A673 (cell line): ENCODE results near the gene WNT3. TPM values are rescaled to one million over a fixed set of nuclear protein-coding genes. Genes with fewer than 3 reads are reported as not detected.

ENCODE experiments used
- BruUV-seq: library from RNA; stranded (reverse); fragments of 400-500 nt; replicated peaks from 2 replicates; lab custom pipeline; 2021; lab: Mats Ljungman, UMichigan
- CTCF ChIA-PET: fragments of 300-600 bp; sonication (Branson Sonifier 250); formaldehyde crosslinking; loops from one replicate; lab custom pipeline; 2022; ENCODE audit warnings: antibody characterized with exemption; lab: Charles Lee
- POLR2A ChIA-PET: fragments of 300-600 bp; sonication (Branson Sonifier 250); formaldehyde crosslinking; loops from one replicate; lab custom pipeline; 2022; ENCODE audit warnings: antibody characterized with exemption; ENCODE audit not compliant: low non-redundant PET; lab: Charles Lee
- DNase-seq: peaks from one replicate; pipeline ENCODE4 v3.0.0-alpha.2; 2015; ENCODE audit warnings: low spot score
- H3K27ac ChIP-seq: fragments of 200-600 bp; sonication (generic); 2 replicates; pipeline ENCODE4 v1.5.1; 2016; ENCODE audit warnings: mixed run types, low read depth, mild to moderate bottlenecking, mixed read lengths, antibody characterized with exemption, low read length; ENCODE audit not compliant: poor library complexity, severe bottlenecking
- H3K27me3 ChIP-seq: fragments of 200-600 bp; sonication (generic); replicated peaks from 2 replicates; pipeline ENCODE4 v1.6.1; 2017; ENCODE audit warnings: mixed run types, low read depth, mild to moderate bottlenecking, mixed read lengths, antibody characterized with exemption, low read length; ENCODE audit not compliant: insufficient read depth, poor library complexity
- H3K36me3 ChIP-seq: fragments of 200-600 bp; sonication (generic); 2 replicates; pipeline ENCODE4 v1.6.1; 2016; ENCODE audit warnings: mixed run types, mild to moderate bottlenecking, mixed read lengths, antibody characterized with exemption, low read length; ENCODE audit not compliant: insufficient read depth, poor library complexity, severe bottlenecking
- H3K4me1 ChIP-seq: fragments of 200-600 bp; sonication (generic); 2 replicates; pipeline ENCODE4 v1.6.1; 2017; ENCODE audit warnings: mixed run types, mild to moderate bottlenecking, mixed read lengths, antibody characterized with exemption, low read length; ENCODE audit not compliant: insufficient read depth, poor library complexity, severe bottlenecking
- H3K4me3 ChIP-seq: fragments of 200-600 bp; sonication (generic); 2 replicates; pipeline ENCODE4 v1.5.1; 2016; ENCODE audit warnings: low read depth, mixed run types, mild to moderate bottlenecking, mixed read lengths, low read length; ENCODE audit not compliant: poor library complexity, severe bottlenecking
- H3K9me3 ChIP-seq: fragments of 200-600 bp; sonication (generic); 2 replicates; pipeline ENCODE4 v1.6.1; 2016; ENCODE audit warnings: mixed run types, low read depth, mild to moderate bottlenecking, mixed read lengths, antibody characterized with exemption, low read length; ENCODE audit not compliant: poor library complexity, severe bottlenecking
- EZH2 ChIP-seq: fragments of 200-600 bp; sonication (generic); IDR thresholded peaks from 2 replicates; pipeline ENCODE4 v1.6.1; 2017; ENCODE audit warnings: borderline replicate concordance, low read depth, mild to moderate bottlenecking, mixed read lengths, antibody characterized with exemption, low read length; ENCODE audit not compliant: poor library complexity, severe bottlenecking
- intact Hi-C: fragments of 100-400 bp; cut with micrococcal nuclease; formaldehyde crosslinking; loops from one replicate; pipeline ENCODE4 v1.10.0; 2022; ENCODE audit not compliant: unreplicated experiment
- total RNA-seq: library from RNA; stranded (reverse); gene quantifications from 2 replicates; pipeline ENCODE4 v1.2.3, GENCODE V29; 2021
- TF ChIP-seq, protein P1 (sequence below): fragments of 300-800, 200-600 bp; sonication (generic); conservative IDR thresholded peaks from 2 replicates; pipeline ENCODE4 v1.5.1; 2017; ENCODE audit warnings: low read depth, mild to moderate bottlenecking, antibody characterized with exemption, low read length, moderate library complexity, mixed read lengths

Gene WNT3
- total RNA-seq, 1 experiment from 2014 or later, result 1.3 TPM

DNA sequence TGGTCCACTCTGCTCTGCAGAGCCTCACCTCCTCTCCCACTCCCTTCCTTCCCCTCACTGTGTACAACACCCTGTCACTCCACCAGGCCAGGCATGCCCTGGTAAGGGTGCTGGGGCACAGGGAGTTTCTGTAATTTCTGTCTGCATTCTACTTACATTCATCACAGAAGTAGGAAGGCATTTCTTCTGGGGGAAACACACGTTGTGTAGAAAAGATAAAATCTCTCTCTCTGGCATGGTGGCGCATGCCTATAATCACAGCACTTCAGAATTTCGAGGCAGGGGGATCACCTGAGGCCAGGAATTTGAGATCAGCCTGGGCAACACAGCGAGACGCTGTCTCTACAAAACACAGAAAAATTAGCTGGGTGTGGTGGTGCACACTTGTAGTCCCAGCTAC, 27.0 kb downstream of the WNT3 start:
- CTCF ChIA-PET, result no interaction called here
- no TSS peak for BruUV-seq
- Histone ChIP-seq H3K27me3 (no peaks in the 10 kb centered on the region), H3K27ac (no peak overlapping the region), H3K4me3 (no peak overlapping the region), H3K4me1 (no peaks in the 10 kb centered on the region), H3K36me3 (no peaks in the 10 kb centered on the region), H3K9me3 (no peaks in the 10 kb centered on the region)
- TF ChIP-seq, protein P1, sequence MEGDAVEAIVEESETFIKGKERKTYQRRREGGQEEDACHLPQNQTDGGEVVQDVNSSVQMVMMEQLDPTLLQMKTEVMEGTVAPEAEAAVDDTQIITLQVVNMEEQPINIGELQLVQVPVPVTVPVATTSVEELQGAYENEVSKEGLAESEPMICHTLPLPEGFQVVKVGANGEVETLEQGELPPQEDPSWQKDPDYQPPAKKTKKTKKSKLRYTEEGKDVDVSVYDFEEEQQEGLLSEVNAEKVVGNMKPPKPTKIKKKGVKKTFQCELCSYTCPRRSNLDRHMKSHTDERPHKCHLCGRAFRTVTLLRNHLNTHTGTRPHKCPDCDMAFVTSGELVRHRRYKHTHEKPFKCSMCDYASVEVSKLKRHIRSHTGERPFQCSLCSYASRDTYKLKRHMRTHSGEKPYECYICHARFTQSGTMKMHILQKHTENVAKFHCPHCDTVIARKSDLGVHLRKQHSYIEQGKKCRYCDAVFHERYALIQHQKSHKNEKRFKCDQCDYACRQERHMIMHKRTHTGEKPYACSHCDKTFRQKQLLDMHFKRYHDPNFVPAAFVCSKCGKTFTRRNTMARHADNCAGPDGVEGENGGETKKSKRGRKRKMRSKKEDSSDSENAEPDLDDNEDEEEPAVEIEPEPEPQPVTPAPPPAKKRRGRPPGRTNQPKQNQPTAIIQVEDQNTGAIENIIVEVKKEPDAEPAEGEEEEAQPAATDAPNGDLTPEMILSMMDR, result no peak
- no peak for TF ChIP-seq EZH2
- DNase-seq, result no peak
- POLR2A ChIA-PET, result no interaction called here
- intact Hi-C loops, result no loop called here

DNA sequence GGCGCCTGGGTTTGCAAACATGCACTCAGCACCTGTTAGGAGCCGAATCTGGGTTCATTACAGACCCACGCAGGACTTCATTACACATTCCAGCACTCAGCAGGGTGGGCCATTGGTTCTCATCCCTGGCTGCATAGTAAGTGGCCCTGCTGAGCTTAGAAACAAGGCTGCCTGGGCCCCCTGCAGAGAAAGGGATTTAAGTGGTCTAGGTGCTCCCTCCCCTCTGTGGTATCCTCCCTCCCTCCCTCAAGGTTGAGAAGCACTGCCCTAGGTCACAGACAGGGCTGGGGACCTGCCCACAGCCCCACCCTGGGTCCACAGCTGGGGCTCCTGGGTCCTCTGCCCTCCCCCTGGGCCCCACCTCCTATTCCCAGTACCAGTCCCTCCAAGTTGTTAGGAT, 28.3 kb downstream of the WNT3 start:
- H3K36me3 ChIP-seq, result no peaks in the 10 kb centered on the region
- CTCF ChIA-PET, result no interaction called here
- H3K4me1 ChIP-seq, result no peaks in the 10 kb centered on the region
- BruUV-seq, result no TSS peak
- TF ChIP-seq, protein P1, result no peak
- no peak for TF ChIP-seq EZH2
- no peak for DNase-seq
- H3K27me3 ChIP-seq, result no peaks in the 10 kb centered on the region
- H3K9me3 ChIP-seq, result no peaks in the 10 kb centered on the region
- no peak overlapping the region for H3K4me3 ChIP-seq
- no peak overlapping the region for H3K27ac ChIP-seq
- POLR2A ChIA-PET, result no interaction called here
- intact Hi-C loops, result no loop called here

DNA sequence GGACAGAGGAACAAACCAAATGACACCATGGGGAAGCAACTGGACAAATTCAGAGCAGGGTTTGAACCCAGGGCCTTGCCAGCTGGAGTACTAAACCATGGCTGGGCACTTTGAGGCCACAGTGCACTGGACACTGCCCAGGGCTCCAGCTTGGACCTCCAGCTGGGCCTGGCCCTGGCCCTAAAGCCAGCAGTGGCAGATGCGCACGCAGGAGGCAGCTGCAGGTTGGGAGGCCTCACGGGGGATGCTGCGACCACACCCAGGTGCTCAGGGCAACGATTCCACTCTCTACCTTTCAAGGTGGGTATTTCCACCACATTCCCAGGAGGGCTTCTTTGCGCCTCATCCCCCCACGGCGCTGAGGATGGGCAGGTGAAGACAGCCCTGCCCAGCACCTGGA, 28.9 kb downstream of the WNT3 start:
- Histone ChIP-seq H3K27ac (no peak overlapping the region), H3K27me3 (no peaks in the 10 kb centered on the region), H3K4me1 (no peaks in the 10 kb centered on the region), H3K36me3 (no peaks in the 10 kb centered on the region), H3K4me3 (no peak overlapping the region), H3K9me3 (no peaks in the 10 kb centered on the region)
- BruUV-seq, result no TSS peak
- no peak for TF ChIP-seq EZH2
- TF ChIP-seq, protein P1, result no peak
- intact Hi-C loops, result no loop called here
- no peak for DNase-seq
- CTCF ChIA-PET, result no interaction called here
- POLR2A ChIA-PET, result no interaction called here
